Inflammatory macrophage treated with lipopolysaccharide for 4 hours (primary cell): ENCODE data around the gene C1orf167.

Experiments
- DNase-seq: peaks from one replicate; pipeline ENCODE4 v3.0.0-alpha.2; 2020

C1orf167 gene

GRCh38 chr1:11761988-11762406, at the start of gene C1orf167:
TSS of gene C1orf167 (plus strand) at chr1:11762193. CDS start at chr1:11764401, 2,208 bp downstream.
- peak; percentile 8 for DNase-seq

- no peak for DNase-seq
These were observed 49.7 kb upstream of the C1orf167 start for GRCh38 chr1:11712285-11712684.

- no peak for DNase-seq
These were observed 48.9 kb upstream of the C1orf167 start for GRCh38 chr1:11713095-11713494.

GRCh38 chr1:11714831-11715575, 47.0 kb upstream of the C1orf167 start:
- DNase-seq, result no peak

- peak; percentile 78 for DNase-seq
These were observed 42.5 kb upstream of the C1orf167 start for GRCh38 chr1:11719313-11720032.

GRCh38 chr1:11720033-11720376, 42.0 kb upstream of the C1orf167 start:
- DNase-seq, result no peak

- no peak for DNase-seq
These were observed 41.5 kb upstream of the C1orf167 start for GRCh38 chr1:11720525-11720924.

GRCh38 chr1:11721311-11721710, 40.7 kb upstream of the C1orf167 start:
- DNase-seq, result no peak

GRCh38 chr1:11722538-11722937, 39.5 kb upstream of the C1orf167 start:
- no peak for DNase-seq

GRCh38 chr1:11725616-11726015, 36.4 kb upstream of the C1orf167 start:
- peak; percentile 59 for DNase-seq

GRCh38 chr1:11727119-11727518, 34.9 kb upstream of the C1orf167 start:
- DNase-seq, result no peak

GRCh38 chr1:11728126-11728806, 33.7 kb upstream of the C1orf167 start:
- DNase-seq, result no peak

- DNase-seq, result no peak
These were observed 32.9 kb upstream of the C1orf167 start for GRCh38 chr1:11729155-11729497.

GRCh38 chr1:11729498-11730428, 32.2 kb upstream of the C1orf167 start:
- no peak for DNase-seq

- peak; percentile 89 for DNase-seq
These were observed 31.5 kb upstream of the C1orf167 start for GRCh38 chr1:11730429-11730891.

- DNase-seq, result peak; percentile 81
These were observed 30.2 kb upstream of the C1orf167 start for GRCh38 chr1:11731691-11732283.

GRCh38 chr1:11733306-11733705, 28.7 kb upstream of the C1orf167 start:
- DNase-seq, result no peak

- no peak for DNase-seq
These were observed 26.5 kb upstream of the C1orf167 start for GRCh38 chr1:11735531-11735853.

- peak; percentile 96 for DNase-seq
These were observed 25.9 kb upstream of the C1orf167 start, which contains the start of gene AGTRAP for GRCh38 chr1:11735854-11736745. TSS of gene AGTRAP (plus strand) at chr1:11736136. CDS start at chr1:11736209, 73 bp downstream.

- peak; percentile 99 for DNase-seq
These were observed 25.0 kb upstream of the C1orf167 start for GRCh38 chr1:11736746-11737639.
